ENCODE results near the gene TPPP3. TPM values are rescaled to one million over a fixed set of nuclear protein-coding genes. Genes with fewer than 3 reads are reported as not detected.

The TPPP3 gene
- total RNA-seq, 1 donor from 2014 or later: 4.7 TPM

DNA sequence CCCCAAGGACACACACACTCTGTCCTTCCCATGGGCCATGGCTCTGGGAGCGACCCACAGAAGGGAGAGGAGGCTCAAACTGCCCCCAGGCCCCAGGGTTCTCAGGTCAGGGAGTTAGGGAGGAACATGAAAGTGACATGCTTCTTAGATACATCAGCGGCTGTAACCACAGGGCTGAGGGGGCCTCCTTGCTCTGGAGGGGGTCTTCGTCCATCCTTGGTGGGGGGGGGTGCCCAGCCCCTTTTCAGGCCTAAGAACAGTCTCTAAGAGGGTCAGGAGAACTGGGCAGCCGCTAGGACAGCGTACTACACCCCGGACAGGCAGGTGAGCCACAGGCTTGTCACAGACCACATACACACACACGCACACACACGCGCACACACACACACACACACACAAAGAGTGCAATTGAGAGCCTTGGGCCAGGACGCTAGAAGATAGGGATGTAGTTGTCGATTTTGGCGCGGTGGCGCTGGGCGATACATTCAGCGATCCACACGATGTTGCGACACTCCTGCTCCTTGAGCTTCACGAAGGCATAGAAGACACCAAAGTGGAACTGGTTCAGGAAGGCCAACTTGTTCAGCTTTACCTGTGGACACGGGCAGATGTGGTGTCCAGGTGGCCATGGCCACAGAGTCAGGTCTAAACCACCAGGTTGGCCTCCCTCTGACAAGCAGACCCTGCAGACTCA is 44.9 kb upstream of the TPPP3 start:
- no peak for DNase-seq (ENCODE audit: low read depth, low spot score)
- H3K4me3 Mint-ChIP-seq: no peak overlapping the region
- no peaks in the 10 kb centered on the region for H3K9me3 Mint-ChIP-seq
- no peaks in the 10 kb centered on the region for H3K36me3 Mint-ChIP-seq (ENCODE audit: low read depth)
- no peak for TF ChIP-seq CTCF (conservative IDR thresholded peaks at IDR 0.05)
- peak overlapping the region; percentile 24 for H3K27ac Mint-ChIP-seq (ENCODE audit: unreplicated experiment)
- peaks cover 6% of the 10 kb centered on the region for H3K27me3 Mint-ChIP-seq (ENCODE audit: low read depth)
- peaks cover 2% of the 10 kb centered on the region for H3K4me1 Mint-ChIP-seq

DNA sequence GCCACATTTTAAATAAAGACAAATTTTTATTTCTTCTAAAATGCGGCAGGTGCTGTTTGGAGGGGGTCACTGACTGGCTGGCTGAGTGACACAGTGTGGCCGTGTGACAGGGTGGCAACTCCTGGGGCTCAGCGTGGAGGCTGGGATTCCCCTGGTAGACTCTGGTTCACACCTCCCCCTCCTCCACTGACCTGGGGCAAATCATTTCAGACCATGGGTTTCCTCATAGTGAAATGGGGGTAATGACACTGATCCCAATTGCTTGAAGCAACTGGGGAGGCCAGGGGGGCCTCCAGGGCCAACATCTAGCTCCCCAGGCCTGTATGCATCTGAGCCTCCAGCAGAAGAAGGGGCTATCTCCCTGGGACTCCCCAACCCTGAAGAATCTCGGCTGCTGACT is 44.2 kb upstream of the TPPP3 start:
- Mint-ChIP-seq H3K9me3 (no peaks in the 10 kb centered on the region), H3K27ac (ENCODE audit: unreplicated experiment) (no peak overlapping the region), H3K27me3 (ENCODE audit: low read depth) (peaks cover 9% of the 10 kb centered on the region), H3K4me1 (peaks cover 8% of the 10 kb centered on the region), H3K4me3 (no peak overlapping the region), H3K36me3 (ENCODE audit: low read depth) (no peaks in the 10 kb centered on the region)
- TF ChIP-seq CTCF (conservative IDR thresholded peaks at IDR 0.05): no peak
- DNase-seq (ENCODE audit: low read depth, low spot score): no peak

- TF ChIP-seq CTCF (conservative IDR thresholded peaks at IDR 0.05): no peak
- H3K9me3 Mint-ChIP-seq: no peaks in the 10 kb centered on the region
- peaks cover 15% of the 10 kb centered on the region for H3K27me3 Mint-ChIP-seq (ENCODE audit: low read depth)
- no peak overlapping the region for H3K4me3 Mint-ChIP-seq
- peaks cover 15% of the 10 kb centered on the region for H3K4me1 Mint-ChIP-seq
- H3K27ac Mint-ChIP-seq (ENCODE audit: unreplicated experiment): no peak overlapping the region
- H3K36me3 Mint-ChIP-seq (ENCODE audit: low read depth): no peaks in the 10 kb centered on the region
- no peak for DNase-seq (ENCODE audit: low read depth, low spot score)
Observed at GRCh38 chr16:67436640-67437193, 43.4 kb upstream of the TPPP3 start.

DNA sequence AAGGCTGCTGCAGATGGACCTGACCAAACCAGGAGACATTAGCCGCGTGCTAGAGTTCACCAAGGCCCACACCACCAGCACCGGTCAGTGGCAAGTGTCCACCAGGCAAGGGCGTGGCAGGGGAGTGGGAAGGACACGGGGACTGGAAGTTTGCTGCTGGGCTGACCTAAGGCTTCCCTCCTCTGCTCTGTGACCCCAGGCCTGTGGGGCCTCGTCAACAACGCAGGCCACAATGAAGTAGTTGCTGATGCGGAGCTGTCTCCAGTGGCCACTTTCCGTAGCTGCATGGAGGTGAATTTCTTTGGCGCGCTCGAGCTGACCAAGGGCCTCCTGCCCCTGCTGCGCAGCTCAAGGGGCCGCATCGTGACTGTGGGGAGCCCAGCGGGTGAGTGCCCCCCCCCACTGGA is 42.5 kb upstream of the TPPP3 start:
- Mint-ChIP-seq H3K27me3 (ENCODE audit: low read depth) (peaks cover 19% of the 10 kb centered on the region), H3K27ac (ENCODE audit: unreplicated experiment) (no peak overlapping the region), H3K36me3 (ENCODE audit: low read depth) (no peaks in the 10 kb centered on the region), H3K9me3 (no peaks in the 10 kb centered on the region), H3K4me3 (no peak overlapping the region), H3K4me1 (peaks cover 18% of the 10 kb centered on the region)
- no peak for DNase-seq (ENCODE audit: low read depth, low spot score)
- TF ChIP-seq CTCF (conservative IDR thresholded peaks at IDR 0.05): no peak

GRCh38 chr16:67433131-67433719 is 39.9 kb upstream of the TPPP3 start:
- no peak overlapping the region for H3K4me3 Mint-ChIP-seq
- no peak for DNase-seq (ENCODE audit: low read depth, low spot score)
- no peak overlapping the region for H3K27ac Mint-ChIP-seq (ENCODE audit: unreplicated experiment)
- H3K36me3 Mint-ChIP-seq (ENCODE audit: low read depth): no peaks in the 10 kb centered on the region
- peaks cover 42% of the 10 kb centered on the region for H3K27me3 Mint-ChIP-seq (ENCODE audit: low read depth)
- H3K9me3 Mint-ChIP-seq: no peaks in the 10 kb centered on the region
- TF ChIP-seq CTCF (conservative IDR thresholded peaks at IDR 0.05): no peak
- peaks cover 18% of the 10 kb centered on the region for H3K4me1 Mint-ChIP-seq
